SK-N-DZ (cell line): Measurements from ENCODE around the gene GRAMD1B.
A peak's percentile ranks its signal among the peaks of the same experiment; 100 is the strongest.
"Not testable (repeated sequence)": the region's sequence is repeated elsewhere in the genome, so short reads cannot be mapped to it uniquely, and the experiment has no call there.

Source experiments
- DNase-seq: peaks from one replicate; pipeline ENCODE4 v3.0.0-alpha.2; 2015; ENCODE audit warnings: low spot score

Gene GRAMD1B

GRCh38 chr11:123505546-123506299 is 75.7 kb downstream of the GRAMD1B start:
- peak; percentile 66 for DNase-seq

GRCh38 chr11:123507043-123507442 is 77.0 kb downstream of the GRAMD1B start:
- DNase-seq: no peak

- DNase-seq: peak; percentile 86
Observed at GRCh38 chr11:123509737-123510578, 79.9 kb downstream of the GRAMD1B start.

GRCh38 chr11:123510579-123510905 is 80.5 kb downstream of the GRAMD1B start:
- DNase-seq: peak; percentile 9

GRCh38 chr11:123511037-123511870 is 81.2 kb downstream of the GRAMD1B start:
- peak; percentile 90 for DNase-seq

GRCh38 chr11:123513309-123513708 is 83.2 kb downstream of the GRAMD1B start:
- not testable (repeated sequence) for DNase-seq

- no peak for DNase-seq
Observed at GRCh38 chr11:123516238-123516637, 86.2 kb downstream of the GRAMD1B start.

GRCh38 chr11:123517559-123518364 is 87.7 kb downstream of the GRAMD1B start:
- no peak for DNase-seq

GRCh38 chr11:123518496-123519054 is 88.5 kb downstream of the GRAMD1B start:
- no peak for DNase-seq

GRCh38 chr11:123519055-123519796 is 89.2 kb downstream of the GRAMD1B start:
- DNase-seq: no peak

GRCh38 chr11:123519797-123520193 is 89.7 kb downstream of the GRAMD1B start:
- no peak for DNase-seq

GRCh38 chr11:123520476-123520875 is 90.4 kb downstream of the GRAMD1B start:
- DNase-seq: not testable (repeated sequence)

GRCh38 chr11:123521001-123521400 is 90.9 kb downstream of the GRAMD1B start:
- DNase-seq: no peak

- DNase-seq: no peak
Observed at GRCh38 chr11:123521930-123522329, 91.9 kb downstream of the GRAMD1B start.

- DNase-seq: no peak
Observed at GRCh38 chr11:123523539-123523938, 93.5 kb downstream of the GRAMD1B start.

- DNase-seq: no peak
Observed at GRCh38 chr11:123525097-123525496, 95.0 kb downstream of the GRAMD1B start.

GRCh38 chr11:123525511-123525918 is 95.4 kb downstream of the GRAMD1B start:
- no peak for DNase-seq

GRCh38 chr11:123526027-123526805 is 96.1 kb downstream of the GRAMD1B start:
- DNase-seq: no peak

- DNase-seq: no peak
Observed at GRCh38 chr11:123526918-123527317, 96.8 kb downstream of the GRAMD1B start.
